GM23248 (cell line): ENCODE data around the gene DRC3.

Experiments
- EZH2 ChIP-seq: fragments of 200-600 bp; sonication (generic); IDR thresholded peaks from 2 replicates; pipeline ENCODE4 v1.6.1; 2018; ENCODE audit warnings: antibody characterized with exemption, mild to moderate bottlenecking; ENCODE audit not compliant: insufficient read depth, poor library complexity, severe bottlenecking
- EZH2phosphoT487 ChIP-seq: fragments of 200-600 bp; sonication (generic); IDR thresholded peaks from 2 replicates; pipeline ENCODE4 v1.6.1; 2018; ENCODE audit warnings: antibody characterized with exemption, moderate library complexity, mild to moderate bottlenecking, low read depth; ENCODE audit not compliant: insufficient read depth

DNA sequence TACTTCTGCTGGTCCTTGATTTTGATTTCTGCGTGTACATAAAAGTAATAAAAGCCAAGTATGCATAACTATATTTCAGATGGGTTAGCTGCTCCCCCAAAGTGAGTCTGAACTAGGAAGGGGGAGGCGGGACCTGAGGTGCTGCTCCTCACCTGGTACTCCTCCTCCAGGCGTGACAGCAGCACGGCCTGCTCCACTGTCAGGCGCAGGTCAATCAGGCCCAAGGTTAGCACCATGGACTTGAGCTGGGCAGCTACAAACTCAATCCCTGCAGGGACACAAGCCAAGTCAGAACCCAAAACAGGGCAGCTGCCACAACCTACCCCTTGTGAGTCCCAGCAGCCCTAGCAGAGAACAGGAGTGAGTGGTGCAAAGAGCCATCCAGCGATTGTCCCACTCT, 48.3 kb downstream of the DRC3 start:
- TF ChIP-seq EZH2 (no peak), EZH2phosphoT487 (no peak)
